Measurements from ENCODE around the gene SMPDL3A. TPM values are rescaled to one million over a fixed set of nuclear protein-coding genes. Genes with fewer than 3 reads are reported as not detected.

Gene SMPDL3A
- total and polyA plus RNA-seq, 9 of the 15 experiments (the other 6 are each of a cell fraction or from before 2014, with no cell fraction given), result 0.14 to 0.91 (median 0.54) TPM

GRCh38 chr6:122789182-122790027 lies at the start of gene SMPDL3A (continued):
- TF ChIP-seq MCM5 (IDR thresholded peaks at IDR 0.05; ENCODE audit: low read depth) (no peak), NCOA6 (IDR thresholded peaks at IDR 0.05) (peak; percentile 39; the same call in 1 of the 2 replicates), NUFIP1 (IDR thresholded peaks at IDR 0.05; ENCODE audit: partially characterized antibody) (no peak), TEAD4 (IDR thresholded peaks at IDR 0.05; ENCODE audit: low read length) (peak; percentile 21; the same call in 1 of the 2 replicates), TEAD4 (CRISPR knock-in tag; IDR thresholded peaks at IDR 0.05; ENCODE audit: borderline replicate concordance) (no peak), TRIM24 (IDR thresholded peaks at IDR 0.05) (no peak)

- no peak overlapping the region for H3K4me3 ChIP-seq
- no peak overlapping the region for H3K27ac ChIP-seq (ENCODE audit: extremely low read depth, low read depth, low read length)
- no peak overlapping the region for H2AFZ ChIP-seq (ENCODE audit: low read depth, low read length)
- H3K4me2 ChIP-seq (ENCODE audit: insufficient read depth, low read length), result no peak overlapping the region
- intact Hi-C loops (cut with micrococcal nuclease) (no loop called here), in situ Hi-C loops (cut with MboI) (loop anchor here (10.0 to 25.0 kb wide), 2 partner anchors 95 to 572 kb away; no protein-coding TSS in a partner anchor)
- no peaks in the 10 kb centered on the region for H3K9me1 ChIP-seq (ENCODE audit: control insufficient read depth, insufficient read depth, low read length)
- ChIA-PET POLR2A (interaction anchor here (0.6 to 0.7 kb wide), 3 partner anchors 13 to 555 kb away, joined by 3 read pairs; no protein-coding TSS in a partner anchor), CTCF (ENCODE audit: low intra/inter-chr PET ratio) (no interaction called here)
- no peaks in the 10 kb centered on the region for H4K20me1 ChIP-seq (replicated peaks; ENCODE audit: control insufficient read depth, insufficient read depth, low read length)
- DNase-seq (ENCODE audit: extremely low read depth in 1 of 4, low spot score in 3 of 4) (no peak), ATAC-seq (no peak), FAIRE-seq (no peak)
- no peaks in the 10 kb centered on the region for H3K27me3 ChIP-seq (ENCODE audit: control insufficient read depth in 2 of 2, insufficient read depth in 2 of 2, low read length in 2 of 2)
- H3K9ac ChIP-seq (ENCODE audit: insufficient read depth in 1 of 2, low read depth in 2 of 2, low read length in 2 of 2), result no peak overlapping the region
- 30% methylated on average over 2 of the region's 2 CpGs for WGBS (ENCODE audit: insufficient coverage, low coverage, missing lambda C conversion rate)
- H3K36me3 ChIP-seq (ENCODE audit: control insufficient read depth, insufficient read depth, low read length), result no peaks in the 10 kb centered on the region
- BruUV-seq (replicated peaks), result no TSS peak
- no peaks in the 10 kb centered on the region for H3K4me1 ChIP-seq (replicated peaks in 1 of 2; ENCODE audit: control insufficient read depth in 2 of 2, insufficient read depth in 2 of 2, low read length in 2 of 2)
- no peaks in the 10 kb centered on the region for H3K9me3 ChIP-seq (replicated peaks; ENCODE audit: control insufficient read depth, insufficient read depth, low read depth, low read length)
- no peaks in the 10 kb centered on the region for H3K79me2 ChIP-seq (ENCODE audit: control insufficient read depth, insufficient read depth, low read length)
- TF ChIP-seq ETV5 (CRISPR knock-in tag; IDR thresholded peaks at IDR 0.05; ENCODE audit: low read depth) (no peak), HMBOX1 (IDR thresholded peaks at IDR 0.05) (no peak), MYC (IDR thresholded peaks at IDR 0.05; ENCODE audit: low read depth, low read length) (no peak), MYC (CRISPR knock-in tag; IDR thresholded peaks at IDR 0.05; ENCODE audit: borderline replicate concordance, low read depth) (no peak), HES1 (IDR thresholded peaks at IDR 0.05; ENCODE audit: low read depth) (no peak), CTCFL (IDR thresholded peaks at IDR 0.05; ENCODE audit: borderline replicate concordance, insufficient read depth, low read depth, low read length, poor library complexity, severe bottlenecking) (no peak), MECOM (CRISPR knock-in tag; IDR thresholded peaks at IDR 0.05) (no peak), SMAD3 (CRISPR knock-in tag; conservative IDR thresholded peaks at IDR 0.05) (no peak), VEZF1 (CRISPR knock-in tag; IDR thresholded peaks at IDR 0.05) (no peak), RBM34 (IDR thresholded peaks at IDR 0.05; ENCODE audit: borderline replicate concordance, insufficient read depth, low read length) (no peak)
Measured at GRCh38 chr6:122740091-122740490, 49.0 kb upstream of the SMPDL3A start.
